ENCODE data around the gene DPH7. TPM values are rescaled to one million over a fixed set of nuclear protein-coding genes. Genes with fewer than 3 reads are reported as not detected.

The DPH7 gene
- total RNA-seq, 3 donors from 2014 or later (not counting 1 experiment from before 2014, with no cell fraction given): 39.5 to 51.0 (median 48.5) TPM

GRCh38 chr9:137547687-137548543 lies 30.8 kb downstream of the DPH7 start:
- ATAC-seq (no peak), DNase-seq (no peak)
- Histone ChIP-seq H3K36me3 (ENCODE audit: control insufficient read depth, insufficient read depth, low read length) (no peaks in the 10 kb centered on the region), H3K27ac (ENCODE audit: low read length) (no peak overlapping the region), H3K4me3 (ENCODE audit: low read length) (no peak overlapping the region), H3K9me3 (ENCODE audit: control insufficient read depth, insufficient read depth, low read length) (no peaks in the 10 kb centered on the region), H3K4me1 (ENCODE audit: control insufficient read depth, insufficient read depth, low read length) (peaks cover 16% of the 10 kb centered on the region), H3K27me3 (ENCODE audit: control insufficient read depth, insufficient read depth, low read length) (no peaks in the 10 kb centered on the region)
- intact Hi-C loops (cut with micrococcal nuclease): no loop called here
- TF ChIP-seq CTCF (IDR thresholded peaks at IDR 0.05): no peak
- Mint-ChIP-seq H3K27ac (no peak overlapping the region), H3K36me3 (no peaks in the 10 kb centered on the region), H3K27me3 (ENCODE audit: low read depth in 2 of 2) (no peaks in the 10 kb centered on the region), H3K4me1 (peaks cover 13 to 14% of the 10 kb centered on the region in 2 donors), H3K4me3 (no peak overlapping the region), H3K9me3 (no peaks in the 10 kb centered on the region)
- WGBS (ENCODE audit: insufficient coverage): 93% methylated on average over 21 of the region's 23 CpGs

GRCh38 chr9:137545123-137545522 lies 33.6 kb downstream of the DPH7 start:
- ATAC-seq (no peak), DNase-seq (no peak)
- Mint-ChIP-seq H3K4me3 (no peak overlapping the region), H3K27me3 (ENCODE audit: low read depth in 2 of 2) (no peaks in the 10 kb centered on the region), H3K9me3 (no peaks in the 10 kb centered on the region), H3K4me1 (peaks cover 4% of the 10 kb centered on the region in 2 donors), H3K36me3 (no peaks in the 10 kb centered on the region), H3K27ac (no peak overlapping the region)
- intact Hi-C loops (cut with micrococcal nuclease): no loop called here
- no peak overlapping the region for H3K4me3 ChIP-seq (ENCODE audit: low read length)
- H3K27ac ChIP-seq (ENCODE audit: low read length): no peak overlapping the region
- H3K36me3 ChIP-seq (ENCODE audit: control insufficient read depth, insufficient read depth, low read length): no peaks in the 10 kb centered on the region
- H3K9me3 ChIP-seq (ENCODE audit: control insufficient read depth, insufficient read depth, low read length): no peaks in the 10 kb centered on the region
- TF ChIP-seq CTCF (IDR thresholded peaks at IDR 0.05): no peak
- H3K4me1 ChIP-seq (ENCODE audit: control insufficient read depth, insufficient read depth, low read length): peaks cover 6% of the 10 kb centered on the region
- WGBS (ENCODE audit: insufficient coverage): 94% methylated on average over 9 of the region's 10 CpGs
- H3K27me3 ChIP-seq (ENCODE audit: control insufficient read depth, insufficient read depth, low read length): no peaks in the 10 kb centered on the region

- Mint-ChIP-seq H3K4me1 (no peaks in the 10 kb centered on the region), H3K4me3 (no peak overlapping the region), H3K27me3 (ENCODE audit: low read depth in 2 of 2) (no peaks in the 10 kb centered on the region), H3K27ac (no peak overlapping the region), H3K36me3 (no peaks in the 10 kb centered on the region), H3K9me3 (no peaks in the 10 kb centered on the region)
- TF ChIP-seq CTCF (IDR thresholded peaks at IDR 0.05): no peak
- 87% methylated on average over 12 of the region's 12 CpGs for WGBS (ENCODE audit: insufficient coverage)
- ATAC-seq (no peak), DNase-seq (no peak)
- H3K4me1 ChIP-seq (ENCODE audit: control insufficient read depth, insufficient read depth, low read length): no peaks in the 10 kb centered on the region
- no peak overlapping the region for H3K4me3 ChIP-seq (ENCODE audit: low read length)
- H3K27me3 ChIP-seq (ENCODE audit: control insufficient read depth, insufficient read depth, low read length): no peaks in the 10 kb centered on the region
- intact Hi-C loops (cut with micrococcal nuclease): no loop called here
- H3K9me3 ChIP-seq (ENCODE audit: control insufficient read depth, insufficient read depth, low read length): no peaks in the 10 kb centered on the region
- H3K36me3 ChIP-seq (ENCODE audit: control insufficient read depth, insufficient read depth, low read length): no peaks in the 10 kb centered on the region
- H3K27ac ChIP-seq (ENCODE audit: low read length): no peak overlapping the region
Measured at GRCh38 chr9:137544176-137544760, 34.5 kb downstream of the DPH7 start.
